ENCODE data around the gene CCL4.
"Not testable (repeated sequence)": the region's sequence is repeated elsewhere in the genome, so short reads cannot be mapped to it uniquely, and the experiment has no call there.

The CCL4 gene

DNA sequence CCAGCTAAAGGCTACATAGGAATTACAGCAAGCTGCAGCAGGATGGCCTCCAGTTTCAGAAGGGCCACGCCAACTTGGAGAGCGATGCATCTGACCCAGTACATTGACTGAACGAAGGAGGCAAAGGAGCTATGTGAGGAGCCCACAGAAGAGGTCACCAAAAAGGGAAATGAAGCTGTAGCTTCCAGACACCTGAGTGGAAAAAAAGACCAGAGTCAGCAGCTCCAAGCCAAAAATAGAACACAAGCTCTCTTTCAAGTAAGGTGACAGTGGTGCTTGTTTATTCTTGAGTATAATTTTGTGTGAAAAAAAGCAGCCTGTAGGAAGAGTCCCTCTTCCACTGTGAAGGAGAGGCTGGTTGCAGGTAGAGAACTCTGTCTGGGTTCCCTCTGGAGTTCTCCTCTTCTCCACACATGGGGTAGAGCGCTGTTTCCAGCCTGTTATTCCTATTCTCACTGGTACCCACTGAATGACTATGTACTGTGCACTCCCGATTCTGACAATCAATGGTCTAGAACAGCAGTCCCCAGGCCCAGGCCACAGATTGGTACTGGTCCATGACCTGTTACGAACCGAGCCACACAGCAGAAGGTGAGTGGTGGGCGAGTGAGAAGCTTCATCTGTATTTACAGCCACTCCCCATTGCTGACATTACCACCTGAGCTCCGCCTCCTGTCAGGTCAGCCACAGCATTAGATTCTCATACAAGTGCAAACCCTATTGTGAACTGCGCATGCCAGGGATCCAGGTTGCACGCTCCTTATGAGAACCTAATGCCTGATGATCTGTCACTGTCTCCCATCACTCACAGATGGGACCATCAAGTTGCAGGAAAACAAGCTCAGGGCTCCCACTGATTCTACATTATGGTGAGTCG is 15.1 kb downstream of the CCL4 start:
- DNase-seq, result no peak

GRCh38 chr17:36120221-36120620 is 16.6 kb downstream of the CCL4 start:
- DNase-seq, result no peak

GRCh38 chr17:36121099-36121498 is 17.5 kb downstream of the CCL4 start:
- DNase-seq, result not testable (repeated sequence)

- no peak for DNase-seq
Measured at GRCh38 chr17:36123431-36123830, 19.8 kb downstream of the CCL4 start.

- DNase-seq, result no peak
Measured at GRCh38 chr17:36124879-36125824, 21.5 kb downstream of the CCL4 start.

- no peak for DNase-seq
Measured at GRCh38 chr17:36127199-36127893, 23.7 kb downstream of the CCL4 start.

GRCh38 chr17:36127911-36128310 is 24.3 kb downstream of the CCL4 start:
- no peak for DNase-seq

DNA sequence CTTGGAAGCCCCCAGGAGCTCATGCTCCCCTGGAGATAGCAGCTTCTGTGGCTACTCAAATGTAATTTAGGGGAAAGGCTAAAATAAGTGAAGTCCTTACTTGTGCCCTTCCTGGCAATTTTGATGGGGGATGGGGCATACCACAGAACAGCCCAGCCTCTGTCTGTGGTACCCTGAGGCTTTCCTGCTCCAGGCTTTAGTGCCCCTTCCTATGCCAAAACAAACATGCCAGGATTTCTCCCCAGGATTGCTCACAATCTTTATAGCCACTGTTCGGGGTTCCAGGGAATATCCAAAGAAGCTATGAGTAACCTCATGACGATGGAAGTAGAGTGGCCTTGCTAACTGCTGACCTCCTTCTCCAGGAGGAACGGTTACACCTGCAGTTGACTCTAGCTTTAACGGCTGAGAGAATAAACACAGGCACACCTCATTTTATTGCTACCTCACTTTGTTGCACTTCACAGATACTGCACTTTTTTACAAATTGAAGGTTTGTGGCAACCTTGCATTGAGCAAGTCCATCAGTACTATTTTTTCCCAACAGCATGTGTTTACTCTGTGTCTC is 24.9 kb downstream of the CCL4 start:
- DNase-seq, result no peak

GRCh38 chr17:36129616-36130015 is 26.0 kb downstream of the CCL4 start:
- no peak for DNase-seq

DNA sequence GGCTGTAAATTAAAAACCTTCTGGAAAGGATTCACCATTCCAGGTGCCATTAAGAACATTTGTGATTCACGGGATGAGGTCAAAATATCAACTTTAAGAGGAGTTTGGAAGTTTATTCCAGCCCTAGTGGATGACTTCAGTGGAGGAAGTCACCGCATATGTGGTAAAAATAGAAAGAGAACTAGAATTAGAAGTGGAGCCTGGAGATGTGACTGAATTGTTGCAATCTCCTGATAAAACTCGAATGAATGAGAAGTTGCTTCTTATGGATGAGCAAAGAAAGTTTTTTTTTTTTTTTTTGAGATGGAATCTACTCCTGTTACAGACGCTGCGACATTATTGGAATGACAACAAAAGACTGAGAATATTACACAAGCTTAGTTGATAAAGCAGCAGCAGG is 26.7 kb downstream of the CCL4 start:
- no peak for DNase-seq

DNA sequence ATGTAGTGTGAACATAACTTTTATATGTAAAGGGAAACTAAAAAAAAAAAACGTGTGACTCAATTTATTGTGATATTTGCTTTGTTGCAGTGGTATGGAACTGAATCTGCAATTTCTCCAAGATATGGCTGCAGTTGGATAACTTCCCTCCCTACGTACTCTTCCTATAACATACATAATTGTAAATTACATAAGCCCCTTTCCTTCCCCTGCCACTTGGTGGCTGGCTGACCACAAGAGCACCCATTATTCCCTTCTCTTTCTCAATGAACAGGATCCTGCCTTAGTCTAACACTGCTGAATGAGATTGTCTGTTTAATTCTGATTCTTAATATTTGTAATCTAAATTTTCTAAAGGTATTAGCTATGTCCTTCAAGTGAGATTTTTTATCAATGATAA is 27.8 kb downstream of the CCL4 start:
- DNase-seq, result no peak

- no peak for DNase-seq
Measured at GRCh38 chr17:36131931-36132330, 28.3 kb downstream of the CCL4 start.

DNA sequence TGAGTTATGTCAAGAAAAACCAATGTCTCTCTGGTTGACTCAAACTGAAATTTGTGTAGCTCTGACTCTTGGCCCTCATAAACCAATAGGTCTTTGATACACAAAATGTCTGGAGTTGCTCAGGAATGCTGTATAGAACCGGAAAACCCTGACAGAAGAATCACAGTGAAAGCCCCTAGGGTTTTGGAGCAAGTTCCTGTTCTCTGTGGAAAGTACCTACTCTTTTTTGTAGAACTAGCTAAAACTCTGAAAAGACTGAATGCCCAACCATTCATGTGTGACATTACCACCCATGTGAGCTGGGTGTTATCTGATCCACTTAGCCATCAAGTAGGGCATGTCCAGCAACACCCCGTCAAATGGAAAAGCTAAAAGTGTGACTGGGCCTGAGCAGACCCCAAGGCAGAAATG is 28.8 kb downstream of the CCL4 start:
- no peak for DNase-seq

GRCh38 chr17:36133602-36134236 is 30.1 kb downstream of the CCL4 start:
- DNase-seq, result no peak

GRCh38 chr17:36135465-36135864 is 31.8 kb downstream of the CCL4 start:
- no peak for DNase-seq

GRCh38 chr17:36136036-36136435 is 32.4 kb downstream of the CCL4 start:
- DNase-seq, result no peak

- DNase-seq, result no peak
Measured at GRCh38 chr17:36136439-36136838, 32.8 kb downstream of the CCL4 start.

DNA sequence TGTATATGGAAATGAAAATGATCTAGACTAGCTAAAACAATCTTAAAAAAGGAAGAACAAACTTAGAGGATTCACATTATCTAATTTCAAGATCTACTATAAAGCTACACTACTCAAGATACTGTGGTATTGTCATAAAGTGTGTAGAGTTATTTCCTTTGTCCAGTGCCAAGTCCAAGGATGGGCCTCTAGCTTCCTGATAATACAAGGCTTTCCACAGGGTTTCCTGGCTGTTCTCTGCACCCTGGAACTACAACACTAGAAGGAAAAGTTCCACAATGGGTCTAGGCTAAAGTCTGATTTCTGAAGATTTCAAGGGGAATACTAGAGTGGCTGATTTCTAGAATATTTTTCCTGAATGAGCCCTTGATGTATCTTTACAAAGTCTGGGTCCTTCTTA is 38.6 kb downstream of the CCL4 start:
- no peak for DNase-seq

- no peak for DNase-seq
Measured at GRCh38 chr17:36142806-36143205, 39.2 kb downstream of the CCL4 start.

DNA sequence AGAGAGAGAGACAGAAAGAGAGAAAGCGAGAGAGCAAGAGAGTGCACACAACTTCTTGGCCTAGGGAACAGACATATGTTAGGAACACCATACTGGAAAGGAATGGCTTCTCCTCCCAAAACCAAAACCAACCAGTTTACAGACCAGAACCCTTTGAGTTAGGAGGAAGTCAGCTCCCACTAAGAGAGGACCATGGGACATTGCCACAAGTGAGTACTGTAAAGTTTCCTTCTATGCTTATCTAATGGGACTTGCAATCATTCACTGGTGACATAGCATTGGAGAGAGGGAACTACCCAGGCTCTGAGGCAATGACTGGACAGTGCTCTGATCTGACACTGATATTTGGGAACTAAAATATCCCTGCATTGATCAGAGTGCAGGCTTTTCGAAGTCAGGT is 40.4 kb downstream of the CCL4 start:
- DNase-seq, result no peak

- DNase-seq, result no peak
Measured at GRCh38 chr17:36144981-36145729, 41.5 kb downstream of the CCL4 start.

Data from T-helper 1 cell (primary cell).